ENCODE data around the gene SLC9A8. TPM values are rescaled to one million over a fixed set of nuclear protein-coding genes. Genes with fewer than 3 reads are reported as not detected.

The SLC9A8 gene
- total and polyA plus RNA-seq, 2 donors (not counting 1 experiment from before 2014, with no cell fraction given), result 17.8 to 29.7 TPM

DNA sequence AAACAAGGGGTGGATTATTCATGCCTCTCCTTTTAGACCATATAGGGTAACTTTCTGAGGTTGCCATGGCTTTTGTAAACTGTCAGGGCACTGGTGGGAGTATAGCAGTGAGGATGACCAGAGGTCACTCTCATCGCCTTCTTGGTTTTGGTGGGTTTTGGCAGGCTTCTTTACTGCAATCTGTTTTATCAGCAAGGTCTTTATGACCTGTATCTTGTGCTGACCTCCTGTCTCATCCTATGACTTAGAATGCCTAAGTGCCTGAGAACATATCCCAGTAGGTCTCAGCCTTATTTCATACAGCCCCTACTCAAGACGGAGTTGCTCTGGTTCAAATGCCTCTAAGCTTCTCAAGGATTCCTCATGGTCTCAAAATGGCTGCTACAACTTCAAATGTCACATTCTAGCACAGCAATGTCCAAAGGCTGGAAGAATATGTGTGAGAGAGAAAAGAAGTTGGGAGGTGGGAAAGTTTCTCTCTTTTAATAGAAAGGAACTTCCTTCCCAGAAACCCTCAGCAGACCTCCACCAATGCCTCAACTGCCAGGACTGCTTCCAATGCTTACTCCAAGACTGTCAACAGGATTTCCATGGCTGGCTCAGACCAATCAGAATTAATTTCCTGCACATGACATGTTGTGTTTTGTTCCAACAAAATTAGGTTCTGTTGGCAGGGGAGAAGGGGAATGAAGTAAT lies 46.6 kb upstream of the SLC9A8 start:
- Histone ChIP-seq H3K36me3 (replicated peaks in 1 of 2; ENCODE audit: control extremely low read depth in 1 of 2, control insufficient read depth in 1 of 2, extremely low read depth in 1 of 2, insufficient read depth in 2 of 2, low read length in 1 of 2) (no peaks in the 10 kb centered on the region), H4K20me1 (ENCODE audit: control insufficient read depth, insufficient read depth, low read length, poor library complexity, severe bottlenecking) (no peaks in the 10 kb centered on the region), H2AFZ (ENCODE audit: insufficient read depth, low read depth, low read length, poor library complexity, severe bottlenecking) (no peak overlapping the region), H3K9me3 (ENCODE audit: control extremely low read depth in 1 of 3, control insufficient read depth in 2 of 3, insufficient read depth in 1 of 3, low read length in 2 of 3) (no peaks in the 10 kb centered on the region), H3K79me2 (ENCODE audit: control insufficient read depth, insufficient read depth, low read length) (no peaks in the 10 kb centered on the region), H3K27ac (ENCODE audit: low read length in 2 of 2) (no peak overlapping the region), H3K4me3 (ENCODE audit: control extremely low read depth in 1 of 5, extremely low read depth in 1 of 5, insufficient read depth in 1 of 5, low read depth in 2 of 5, low read length in 4 of 5) (no peak overlapping the region), H3K9ac (ENCODE audit: low read length) (no peak overlapping the region), H3K4me2 (replicated peaks; ENCODE audit: low read depth, low read length, poor library complexity, severe bottlenecking) (no peak overlapping the region), H3K4me1 (ENCODE audit: control insufficient read depth in 2 of 2, insufficient read depth in 2 of 2, low read length in 2 of 2) (peaks cover 9 to 10% of the 10 kb centered on the region in 2 donors), H3K27me3 (replicated peaks in 1 of 4; ENCODE audit: control extremely low read depth in 1 of 4, control insufficient read depth in 3 of 4, insufficient read depth in 4 of 4, low read length in 3 of 4) (peaks cover 0 to 11% (median 6%) of the 10 kb centered on the region in 4 experiments)
- TF ChIP-seq EZH2 (IDR thresholded peaks at IDR 0.05; ENCODE audit: borderline replicate concordance, insufficient read depth, low read depth, low read length, poor library complexity, severe bottlenecking), result no peak
- TF ChIP-seq, protein P1, sequence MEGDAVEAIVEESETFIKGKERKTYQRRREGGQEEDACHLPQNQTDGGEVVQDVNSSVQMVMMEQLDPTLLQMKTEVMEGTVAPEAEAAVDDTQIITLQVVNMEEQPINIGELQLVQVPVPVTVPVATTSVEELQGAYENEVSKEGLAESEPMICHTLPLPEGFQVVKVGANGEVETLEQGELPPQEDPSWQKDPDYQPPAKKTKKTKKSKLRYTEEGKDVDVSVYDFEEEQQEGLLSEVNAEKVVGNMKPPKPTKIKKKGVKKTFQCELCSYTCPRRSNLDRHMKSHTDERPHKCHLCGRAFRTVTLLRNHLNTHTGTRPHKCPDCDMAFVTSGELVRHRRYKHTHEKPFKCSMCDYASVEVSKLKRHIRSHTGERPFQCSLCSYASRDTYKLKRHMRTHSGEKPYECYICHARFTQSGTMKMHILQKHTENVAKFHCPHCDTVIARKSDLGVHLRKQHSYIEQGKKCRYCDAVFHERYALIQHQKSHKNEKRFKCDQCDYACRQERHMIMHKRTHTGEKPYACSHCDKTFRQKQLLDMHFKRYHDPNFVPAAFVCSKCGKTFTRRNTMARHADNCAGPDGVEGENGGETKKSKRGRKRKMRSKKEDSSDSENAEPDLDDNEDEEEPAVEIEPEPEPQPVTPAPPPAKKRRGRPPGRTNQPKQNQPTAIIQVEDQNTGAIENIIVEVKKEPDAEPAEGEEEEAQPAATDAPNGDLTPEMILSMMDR (IDR thresholded peaks at IDR 0.05), result no peak
- H3K27ac Mint-ChIP-seq, result no peak overlapping the region
- no peak for ATAC-seq (ENCODE audit: low read depth)
- WGBS (ENCODE audit: insufficient coverage), result no CpG with 5 or more reads among the region's 2 CpGs
- no peaks in the 10 kb centered on the region for H3K4me1 Mint-ChIP-seq
- ChIA-PET POLR2A (no interaction called here), CTCF (no interaction called here)
- peaks cover 14% of the 10 kb centered on the region for H3K27me3 Mint-ChIP-seq
- DNase-seq, result no peak
- no peak overlapping the region for H3K4me3 Mint-ChIP-seq
- intact Hi-C loops (cut with micrococcal nuclease), result no loop called here
- no peaks in the 10 kb centered on the region for H3K9me3 Mint-ChIP-seq (ENCODE audit: insufficient read depth)

DNA sequence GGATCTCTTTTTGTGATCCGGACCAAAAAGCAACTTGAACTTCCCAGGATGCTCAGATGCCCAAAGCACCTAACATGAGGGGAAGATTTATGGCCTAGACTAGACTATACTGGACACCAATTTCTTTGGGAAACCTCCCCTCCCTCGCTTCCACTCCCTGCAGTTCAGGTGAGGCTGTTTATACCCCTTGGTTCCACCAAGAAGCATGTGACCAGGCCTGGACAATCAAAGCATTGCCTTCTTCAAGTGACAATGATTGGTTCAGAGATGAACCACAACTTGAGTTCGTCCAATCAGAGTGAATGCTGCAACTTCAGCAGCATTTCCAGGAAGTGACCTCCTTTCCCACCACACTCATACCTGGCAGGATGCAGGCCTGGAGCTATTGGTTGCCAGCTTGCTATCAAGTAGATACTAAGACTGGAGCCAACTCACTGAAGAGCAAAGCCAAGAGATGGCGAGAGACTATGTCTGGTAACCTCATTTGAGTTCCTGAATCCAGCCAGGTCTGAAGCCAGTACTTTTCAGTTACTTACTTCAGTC lies 45.6 kb upstream of the SLC9A8 start:
- Histone ChIP-seq H3K4me1 (ENCODE audit: control insufficient read depth in 2 of 2, insufficient read depth in 2 of 2, low read length in 2 of 2) (peaks cover 9 to 10% of the 10 kb centered on the region in 2 donors), H3K4me3 (ENCODE audit: control extremely low read depth in 1 of 5, extremely low read depth in 1 of 5, insufficient read depth in 1 of 5, low read depth in 2 of 5, low read length in 4 of 5) (no peak overlapping the region), H3K79me2 (ENCODE audit: control insufficient read depth, insufficient read depth, low read length) (no peaks in the 10 kb centered on the region), H3K36me3 (replicated peaks in 1 of 2; ENCODE audit: control extremely low read depth in 1 of 2, control insufficient read depth in 1 of 2, extremely low read depth in 1 of 2, insufficient read depth in 2 of 2, low read length in 1 of 2) (no peaks in the 10 kb centered on the region), H3K9me3 (ENCODE audit: control extremely low read depth in 1 of 3, control insufficient read depth in 2 of 3, insufficient read depth in 1 of 3, low read length in 2 of 3) (no peaks in the 10 kb centered on the region), H3K4me2 (replicated peaks; ENCODE audit: low read depth, low read length, poor library complexity, severe bottlenecking) (no peak overlapping the region), H3K27me3 (replicated peaks in 1 of 4; ENCODE audit: control extremely low read depth in 1 of 4, control insufficient read depth in 3 of 4, insufficient read depth in 4 of 4, low read length in 3 of 4) (peaks cover 0 to 11% (median 6%) of the 10 kb centered on the region in 4 experiments), H2AFZ (ENCODE audit: insufficient read depth, low read depth, low read length, poor library complexity, severe bottlenecking) (no peak overlapping the region), H3K27ac (ENCODE audit: low read length in 2 of 2) (no peak overlapping the region), H4K20me1 (ENCODE audit: control insufficient read depth, insufficient read depth, low read length, poor library complexity, severe bottlenecking) (no peaks in the 10 kb centered on the region), H3K9ac (ENCODE audit: low read length) (no peak overlapping the region)
- ChIA-PET POLR2A (no interaction called here), CTCF (no interaction called here)
- WGBS (ENCODE audit: insufficient coverage), result 95% methylated on average over 4 of the region's 4 CpGs
- Mint-ChIP-seq H3K27ac (no peak overlapping the region), H3K4me1 (no peaks in the 10 kb centered on the region), H3K9me3 (ENCODE audit: insufficient read depth) (no peaks in the 10 kb centered on the region), H3K4me3 (no peak overlapping the region), H3K27me3 (peaks cover 14% of the 10 kb centered on the region)
- ATAC-seq (ENCODE audit: low read depth) (no peak), DNase-seq (no peak)
- TF ChIP-seq EZH2 (IDR thresholded peaks at IDR 0.05; ENCODE audit: borderline replicate concordance, insufficient read depth, low read depth, low read length, poor library complexity, severe bottlenecking), result no peak
- TF ChIP-seq, protein P1 (IDR thresholded peaks at IDR 0.05), result no peak
- intact Hi-C loops (cut with micrococcal nuclease), result no loop called here

Data from B cell (primary cell).